ENCODE results near the gene ROGDI. TPM values are rescaled to one million over a fixed set of nuclear protein-coding genes. Genes with fewer than 3 reads are reported as not detected.

The ROGDI gene
- total and polyA plus RNA-seq, 9 of the 15 experiments (the other 6 are each of a cell fraction or from before 2014, with no cell fraction given) = 0.97 to 37.3 (median 16.5) TPM

DNA sequence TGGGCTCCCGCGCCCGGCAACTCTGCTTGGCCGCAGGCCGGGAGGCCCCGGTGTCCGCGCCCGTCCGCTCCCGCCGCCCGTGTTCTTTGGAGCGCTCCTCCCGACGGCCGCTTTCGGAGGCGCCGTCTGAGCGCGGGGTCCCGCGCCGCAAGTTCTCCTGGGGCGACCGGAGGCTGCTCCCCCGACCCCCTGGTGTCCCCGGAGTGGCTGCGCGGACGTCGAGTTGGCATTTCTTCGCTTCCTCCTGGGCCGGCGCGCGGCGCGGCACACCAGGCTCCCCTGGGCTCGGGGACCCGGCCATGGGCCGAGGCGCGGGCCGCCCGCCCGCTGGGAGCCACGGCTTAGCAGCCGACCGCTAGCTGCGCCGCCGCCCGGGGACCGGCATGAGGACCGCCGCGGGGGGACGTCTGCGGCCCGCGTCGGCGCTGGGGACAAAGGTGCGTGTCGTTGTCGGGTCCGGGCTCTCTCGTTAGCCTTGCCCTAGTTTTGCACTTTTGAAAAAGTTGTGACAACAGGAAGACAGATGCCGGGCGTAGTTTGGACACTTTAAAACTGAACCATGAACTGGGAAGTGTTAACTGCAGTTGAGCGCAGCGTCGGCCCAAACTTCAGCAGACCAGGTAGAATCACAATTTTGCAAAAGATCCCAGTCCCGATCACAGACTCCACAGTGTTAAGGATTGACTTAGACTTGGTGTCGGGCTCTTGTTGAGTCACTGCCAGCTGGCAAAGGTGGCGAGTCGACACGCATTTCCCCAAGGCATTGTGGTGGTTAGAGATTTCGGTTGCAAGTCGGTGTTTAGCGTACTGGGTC is 45.5 kb upstream of the ROGDI start (continued):
- TF ChIP-seq TCF15 (CRISPR knock-in tag; IDR thresholded peaks at IDR 0.05) (no peak), CHD4 (IDR thresholded peaks at IDR 0.05; ENCODE audit: insufficient read depth, insufficient replicate concordance, low read depth, low read length, poor library complexity, severe bottlenecking) (no peak), HNRNPL (IDR thresholded peaks at IDR 0.05; ENCODE audit: low read depth, low read length) (0 out of 2 replicates have a peak, but pooled peaks have one; percentile 33), ETV6 (IDR thresholded peaks at IDR 0.05; ENCODE audit: borderline replicate concordance in 1 of 2, low read depth in 2 of 2, low read length in 1 of 2) (no peak), ETV6 (CRISPR knock-in tag; IDR thresholded peaks at IDR 0.05; ENCODE audit: borderline replicate concordance) (no peak), ZNF444 (CRISPR knock-in tag; IDR thresholded peaks at IDR 0.05) (no peak), ZNF644 (tag; IDR thresholded peaks at IDR 0.05; ENCODE audit: low read depth) (no peak), FOXO4 (CRISPR knock-in tag; IDR thresholded peaks at IDR 0.05) (no peak), MYNN (IDR thresholded peaks at IDR 0.05) (no peak), MYNN (CRISPR knock-in tag; IDR thresholded peaks at IDR 0.05) (no peak), PURB (CRISPR knock-in tag; IDR thresholded peaks at IDR 0.05; ENCODE audit: low read depth) (no peak), BRF1 (IDR thresholded peaks at IDR 0.05; ENCODE audit: borderline replicate concordance, extremely low read depth, insufficient read length) (no peak), RFX5 (IDR thresholded peaks at IDR 0.05; ENCODE audit: low read depth, low read length) (no peak), BDP1 (IDR thresholded peaks at IDR 0.05; ENCODE audit: insufficient read depth, insufficient read length) (no peak), SP2 (IDR thresholded peaks at IDR 0.05; ENCODE audit: extremely low read depth, low read depth, low read length, poor library complexity, severe bottlenecking) (no peak), FOXP1 (CRISPR knock-in tag; IDR thresholded peaks at IDR 0.05) (0 out of 2 replicates have a peak, but pooled peaks have one; percentile 12), ZFX (CRISPR knock-in tag; IDR thresholded peaks at IDR 0.05) (peak; percentile 45)
- TF ChIP-seq, protein P1, sequence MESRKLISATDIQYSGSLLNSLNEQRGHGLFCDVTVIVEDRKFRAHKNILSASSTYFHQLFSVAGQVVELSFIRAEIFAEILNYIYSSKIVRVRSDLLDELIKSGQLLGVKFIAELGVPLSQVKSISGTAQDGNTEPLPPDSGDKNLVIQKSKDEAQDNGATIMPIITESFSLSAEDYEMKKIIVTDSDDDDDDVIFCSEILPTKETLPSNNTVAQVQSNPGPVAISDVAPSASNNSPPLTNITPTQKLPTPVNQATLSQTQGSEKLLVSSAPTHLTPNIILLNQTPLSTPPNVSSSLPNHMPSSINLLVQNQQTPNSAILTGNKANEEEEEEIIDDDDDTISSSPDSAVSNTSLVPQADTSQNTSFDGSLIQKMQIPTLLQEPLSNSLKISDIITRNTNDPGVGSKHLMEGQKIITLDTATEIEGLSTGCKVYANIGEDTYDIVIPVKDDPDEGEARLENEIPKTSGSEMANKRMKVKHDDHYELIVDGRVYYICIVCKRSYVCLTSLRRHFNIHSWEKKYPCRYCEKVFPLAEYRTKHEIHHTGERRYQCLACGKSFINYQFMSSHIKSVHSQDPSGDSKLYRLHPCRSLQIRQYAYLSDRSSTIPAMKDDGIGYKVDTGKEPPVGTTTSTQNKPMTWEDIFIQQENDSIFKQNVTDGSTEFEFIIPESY (CRISPR knock-in tag; IDR thresholded peaks at IDR 0.05) = no peak
- TF ChIP-seq, protein P2, sequence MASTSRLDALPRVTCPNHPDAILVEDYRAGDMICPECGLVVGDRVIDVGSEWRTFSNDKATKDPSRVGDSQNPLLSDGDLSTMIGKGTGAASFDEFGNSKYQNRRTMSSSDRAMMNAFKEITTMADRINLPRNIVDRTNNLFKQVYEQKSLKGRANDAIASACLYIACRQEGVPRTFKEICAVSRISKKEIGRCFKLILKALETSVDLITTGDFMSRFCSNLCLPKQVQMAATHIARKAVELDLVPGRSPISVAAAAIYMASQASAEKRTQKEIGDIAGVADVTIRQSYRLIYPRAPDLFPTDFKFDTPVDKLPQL (IDR thresholded peaks at IDR 0.05; ENCODE audit: extremely low read depth, insufficient read length) = no peak
- TF ChIP-seq, protein P3, sequence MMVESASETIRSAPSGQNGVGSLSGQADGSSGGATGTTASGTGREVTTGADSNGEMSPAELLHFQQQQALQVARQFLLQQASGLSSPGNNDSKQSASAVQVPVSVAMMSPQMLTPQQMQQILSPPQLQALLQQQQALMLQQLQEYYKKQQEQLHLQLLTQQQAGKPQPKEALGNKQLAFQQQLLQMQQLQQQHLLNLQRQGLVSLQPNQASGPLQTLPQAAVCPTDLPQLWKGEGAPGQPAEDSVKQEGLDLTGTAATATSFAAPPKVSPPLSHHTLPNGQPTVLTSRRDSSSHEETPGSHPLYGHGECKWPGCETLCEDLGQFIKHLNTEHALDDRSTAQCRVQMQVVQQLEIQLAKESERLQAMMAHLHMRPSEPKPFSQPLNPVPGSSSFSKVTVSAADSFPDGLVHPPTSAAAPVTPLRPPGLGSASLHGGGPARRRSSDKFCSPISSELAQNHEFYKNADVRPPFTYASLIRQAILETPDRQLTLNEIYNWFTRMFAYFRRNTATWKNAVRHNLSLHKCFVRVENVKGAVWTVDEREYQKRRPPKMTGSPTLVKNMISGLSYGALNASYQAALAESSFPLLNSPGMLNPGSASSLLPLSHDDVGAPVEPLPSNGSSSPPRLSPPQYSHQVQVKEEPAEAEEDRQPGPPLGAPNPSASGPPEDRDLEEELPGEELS (CRISPR knock-in tag; IDR thresholded peaks at IDR 0.05; ENCODE audit: borderline replicate concordance) = no peak

Data from K562 (cell line).